Duodenal mucosa (tissue), 2 donors: ENCODE measurements around the gene VWA1.
"Not testable (repeated sequence)": the region's sequence is repeated elsewhere in the genome, so short reads cannot be mapped to it uniquely, and the experiment has no call there.

Experiments used
- H3K27ac ChIP-seq: one replicate; pipeline ENCODE4 v1.7.0; 2013; ENCODE audit warnings: low read depth, low read length
- H3K27me3 ChIP-seq, 2 donors: one replicate each; pipeline ENCODE4 v1.7.0; 2013; ENCODE audit warnings: low read length in 2 of 2, control low read depth in 1 of 2; ENCODE audit not compliant: insufficient read depth in 2 of 2, control insufficient read depth in 1 of 2
- H3K36me3 ChIP-seq, 2 donors: one replicate each; pipeline ENCODE4 v1.7.0; 2013; ENCODE audit warnings: low read length in 2 of 2, control low read depth in 1 of 2; ENCODE audit not compliant: insufficient read depth in 2 of 2, control insufficient read depth in 1 of 2
- H3K4me1 ChIP-seq, 2 donors: one replicate each; pipeline ENCODE4 v1.7.0; 2013; ENCODE audit warnings: low read length in 2 of 2, control low read depth in 1 of 2; ENCODE audit not compliant: insufficient read depth in 2 of 2, control insufficient read depth in 1 of 2
- H3K4me3 ChIP-seq, 2 donors: one replicate each; pipeline ENCODE4 v1.7.0; 2013; ENCODE audit warnings: low read length in 2 of 2, low read depth in 1 of 2
- H3K9ac ChIP-seq, 2 donors: one replicate each; pipeline ENCODE4 v1.7.0; 2013; ENCODE audit warnings: low read length in 2 of 2, low read depth in 1 of 2
- H3K9me3 ChIP-seq, 2 donors: one replicate each; pipeline ENCODE4 v1.7.0; 2013; ENCODE audit warnings: low read length in 2 of 2, control low read depth in 1 of 2; ENCODE audit not compliant: control insufficient read depth in 1 of 2

The VWA1 gene

DNA sequence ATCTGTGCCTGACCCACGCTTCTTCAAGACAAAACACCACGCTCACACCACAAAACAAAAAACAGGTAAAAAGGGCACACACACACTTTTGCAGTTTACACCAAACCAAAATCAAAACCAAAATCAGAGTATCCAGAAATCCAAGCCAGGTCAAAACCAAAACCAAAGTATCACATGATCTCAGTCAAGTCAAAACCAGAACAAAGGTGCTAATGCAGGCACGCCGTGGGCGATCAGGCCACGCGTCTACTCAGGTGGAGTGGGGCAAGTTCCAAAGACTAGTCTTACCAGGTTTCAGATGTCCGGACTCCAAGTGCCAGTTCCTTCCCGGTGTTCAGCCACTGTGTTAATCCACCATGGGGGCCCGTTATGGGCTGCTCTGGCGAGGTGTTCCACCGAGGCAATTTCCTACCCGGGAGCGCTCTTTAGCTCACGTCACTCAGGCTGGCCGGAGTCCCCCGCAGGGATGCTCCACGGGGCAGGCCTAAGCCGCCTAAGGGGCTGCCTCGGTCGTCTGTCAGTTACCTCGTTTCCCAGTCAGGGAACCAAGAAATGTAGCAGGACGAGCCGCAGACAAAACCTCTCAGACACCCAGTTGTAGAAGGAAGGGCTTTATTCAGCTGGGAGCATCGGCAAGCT lies 17.5 kb upstream of the VWA1 start:
- not testable (repeated sequence) for H3K36me3 ChIP-seq, H3K27ac ChIP-seq, H3K4me3 ChIP-seq, H3K9me3 ChIP-seq, H3K4me1 ChIP-seq, H3K9ac ChIP-seq, H3K27me3 ChIP-seq

DNA sequence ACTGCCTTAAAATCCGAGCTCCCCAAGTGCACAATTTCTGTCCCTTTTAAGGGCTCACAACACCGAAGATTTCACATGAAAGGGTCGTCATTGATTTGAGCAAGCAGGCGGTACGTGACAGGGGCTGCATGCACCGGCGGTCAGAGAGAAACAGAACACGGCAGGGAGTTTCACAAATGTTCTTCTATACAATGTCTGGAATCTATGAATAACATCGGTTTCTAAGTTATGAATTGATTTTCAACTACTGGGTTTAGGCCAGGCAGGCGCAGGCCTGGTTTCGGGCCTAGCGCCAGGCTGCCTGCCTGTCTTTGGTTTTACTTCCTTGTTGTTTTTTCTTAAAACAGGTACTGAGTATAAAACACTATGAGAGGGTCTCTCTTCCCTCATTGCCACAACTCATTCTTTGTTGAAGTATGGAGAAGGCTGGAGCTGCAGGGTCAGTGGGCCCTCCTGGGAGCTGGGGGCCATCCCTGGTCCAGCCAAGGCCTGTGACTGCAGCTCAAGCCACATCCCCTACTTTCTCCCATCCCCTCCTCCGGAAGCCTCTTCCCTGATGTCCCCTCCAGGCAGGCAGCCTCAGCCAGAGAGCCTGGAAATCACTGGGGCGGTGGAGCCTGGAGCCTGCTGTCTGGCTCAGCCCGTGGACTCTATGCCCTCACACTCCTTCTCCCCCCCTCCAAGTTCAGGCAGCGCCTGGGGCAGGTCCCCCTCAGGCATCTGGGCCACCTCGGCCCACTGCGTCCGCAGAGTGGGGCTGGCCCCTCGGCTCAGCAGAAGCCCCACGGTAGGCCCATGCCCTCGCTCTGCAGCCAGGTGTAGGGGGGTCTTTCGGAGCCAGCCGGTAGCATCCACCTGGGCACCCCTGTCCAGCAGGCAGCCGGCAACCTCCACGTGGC lies 16.8 kb upstream of the VWA1 start:
- H3K27ac ChIP-seq = no peak overlapping the region
- H3K36me3 ChIP-seq = no peaks in the 10 kb centered on the region
- no peak overlapping the region for H3K9ac ChIP-seq
- no peak overlapping the region for H3K4me3 ChIP-seq
- no peaks in the 10 kb centered on the region for H3K4me1 ChIP-seq
- H3K27me3 ChIP-seq = peaks cover 0 to 2% of the 10 kb centered on the region in 2 donors
- H3K9me3 ChIP-seq = no peaks in the 10 kb centered on the region

DNA sequence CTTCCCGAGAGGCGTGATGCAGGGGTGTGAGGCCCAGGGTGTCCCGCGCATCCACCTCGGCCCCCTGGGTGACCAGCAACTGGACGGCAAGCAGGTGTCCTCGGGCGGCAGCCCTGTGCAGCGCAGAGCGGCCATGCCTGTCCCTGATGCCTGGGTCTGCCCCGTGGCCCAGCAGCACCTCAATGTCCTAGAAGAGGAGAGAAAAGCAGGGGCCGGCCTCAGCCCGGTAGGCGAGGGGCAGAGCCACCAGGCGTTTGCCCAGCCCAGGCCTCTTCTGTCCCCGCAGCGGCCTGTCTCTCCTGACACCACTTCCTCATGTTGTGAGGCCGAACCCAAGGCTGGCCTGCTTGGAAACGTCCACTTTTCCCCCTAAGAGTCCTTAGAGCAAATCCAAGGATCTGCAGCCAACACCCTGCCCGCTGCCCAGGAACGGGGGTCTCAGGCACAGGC lies 16.1 kb upstream of the VWA1 start:
- H3K9me3 ChIP-seq = no peaks in the 10 kb centered on the region
- no peaks in the 10 kb centered on the region for H3K36me3 ChIP-seq
- H3K4me1 ChIP-seq = no peaks in the 10 kb centered on the region
- H3K9ac ChIP-seq = no peak overlapping the region
- peak overlapping the region; percentile 20 for H3K27ac ChIP-seq
- H3K27me3 ChIP-seq = peaks cover 0 to 2% of the 10 kb centered on the region in 2 donors
- H3K4me3 ChIP-seq = peak overlapping the region in 1 of 2 donors; percentile 15

DNA sequence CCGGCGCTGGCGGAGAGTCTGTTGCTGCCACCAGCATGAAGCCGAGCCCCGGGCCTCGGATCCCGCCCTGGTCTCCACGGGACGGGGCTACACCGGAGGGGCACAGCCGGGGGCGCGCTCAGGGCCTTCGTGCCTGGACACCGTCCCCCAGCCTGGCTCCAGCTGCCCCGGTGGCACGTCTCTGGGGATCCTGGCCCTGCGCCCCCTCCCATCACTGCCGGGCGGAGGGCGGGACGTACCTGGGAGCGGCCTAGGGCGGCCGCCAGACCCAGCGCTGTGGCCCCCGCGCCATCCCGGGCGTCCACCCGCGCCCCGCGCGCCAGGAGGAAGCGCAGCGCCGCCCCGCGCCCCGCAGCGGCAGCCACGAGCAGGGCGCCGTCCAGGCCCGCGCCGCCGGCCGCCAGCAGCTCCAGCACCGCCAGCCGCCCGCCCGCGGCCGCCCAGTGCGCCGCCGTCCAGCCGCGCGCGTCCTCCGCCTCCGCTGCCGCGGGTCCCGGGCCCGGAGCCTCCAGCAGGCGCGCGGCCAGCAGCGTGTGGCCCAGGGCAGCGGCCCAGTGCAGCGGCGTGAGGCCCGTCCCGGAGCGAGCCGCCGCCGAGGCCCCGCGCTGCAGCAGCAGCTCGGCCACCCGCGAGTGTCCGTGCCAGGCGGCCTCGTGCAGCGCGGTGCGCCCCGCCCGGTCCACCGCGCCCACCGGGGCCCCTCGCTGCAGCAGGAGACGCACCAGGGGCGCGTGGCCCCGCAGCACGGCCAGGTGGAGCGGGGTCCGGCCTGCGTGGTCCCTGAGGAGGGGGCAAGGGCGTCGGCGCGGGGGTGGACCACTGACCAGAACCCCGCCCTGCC lies 15.5 kb upstream of the VWA1 start:
- Histone ChIP-seq H3K9ac (no peak overlapping the region), H3K4me3 (peak overlapping the region in 1 of 2 donors; percentile 15), H3K27me3 (peaks cover 0 to 2% of the 10 kb centered on the region in 2 donors), H3K4me1 (no peaks in the 10 kb centered on the region), H3K27ac (peak overlapping the region; percentile 20), H3K36me3 (no peaks in the 10 kb centered on the region), H3K9me3 (no peaks in the 10 kb centered on the region)

DNA sequence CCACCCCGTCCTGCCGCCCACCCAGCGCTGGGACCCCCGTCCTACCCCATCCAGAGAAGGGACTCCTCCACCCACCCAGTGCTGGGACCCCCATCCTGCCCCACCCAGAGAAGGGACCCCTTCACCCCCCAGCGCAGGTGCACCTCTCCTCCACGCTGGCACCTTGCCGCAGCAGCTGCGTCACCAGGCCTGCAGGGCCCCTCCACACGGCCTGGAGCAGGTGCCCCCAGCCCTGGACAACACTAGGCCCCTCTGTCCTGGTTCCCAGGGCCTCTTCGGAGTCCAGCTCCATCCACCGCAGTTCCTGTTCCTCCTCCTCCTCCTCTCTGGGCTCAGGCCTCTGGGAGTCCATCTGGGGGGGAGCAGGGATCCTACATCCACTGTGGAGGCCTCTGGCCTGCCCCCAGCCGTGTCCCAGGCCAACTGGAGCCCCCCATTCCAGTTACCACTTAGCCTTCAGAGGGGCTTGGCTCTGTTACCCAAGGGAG lies 14.8 kb upstream of the VWA1 start:
- Histone ChIP-seq H3K4me1 (no peaks in the 10 kb centered on the region), H3K27me3 (peaks cover 0 to 2% of the 10 kb centered on the region in 2 donors), H3K4me3 (no peak overlapping the region), H3K9me3 (no peaks in the 10 kb centered on the region), H3K36me3 (no peaks in the 10 kb centered on the region), H3K9ac (no peak overlapping the region), H3K27ac (peak overlapping the region; percentile 6)

DNA sequence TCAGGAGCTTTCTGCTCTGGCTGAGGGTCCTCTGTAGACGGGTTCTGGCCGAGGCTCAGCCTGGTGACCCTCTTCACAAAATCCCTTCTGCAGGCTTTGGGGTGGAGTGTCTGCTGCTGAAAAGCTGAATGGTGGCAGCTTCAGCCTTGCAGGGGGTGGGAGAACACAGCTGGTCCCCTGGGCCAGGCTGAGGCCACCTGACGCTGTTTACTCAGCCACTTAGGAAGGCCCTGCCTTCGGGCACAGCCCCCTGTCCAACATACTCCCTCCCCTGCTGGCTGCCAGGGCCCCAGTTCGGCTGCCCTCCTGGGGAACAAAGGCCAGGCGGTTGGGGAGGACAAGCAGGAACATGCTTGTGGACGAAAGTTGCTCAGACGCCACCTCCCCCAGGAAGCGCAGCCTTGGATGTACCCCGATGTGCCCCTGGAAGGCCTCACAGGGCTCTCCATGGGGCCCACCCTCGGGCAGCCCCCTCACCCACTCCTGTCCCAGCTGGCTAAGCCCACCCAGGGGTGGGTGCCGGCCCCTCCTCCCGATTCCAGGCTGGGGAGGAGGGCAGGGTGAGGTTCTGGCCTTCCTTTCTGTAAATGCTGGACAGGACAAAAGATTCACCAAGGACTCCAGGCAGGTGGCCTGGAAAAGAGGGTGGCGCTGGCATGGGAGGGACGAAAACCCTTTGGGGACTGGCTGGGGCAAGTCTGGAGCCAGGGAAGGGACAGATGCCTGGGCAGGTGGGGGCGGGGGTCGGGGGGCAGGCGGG lies 14.2 kb upstream of the VWA1 start, which contains the start of gene ANKRD65:
Gene ANKRD65, minus strand, starts transcription at position 130 of the 760 bp plus-strand sequence. CDS start 271 bp downstream, outside the sequence.
- Histone ChIP-seq H3K9me3 (no peaks in the 10 kb centered on the region), H3K27ac (peak within 1 kb of the TSS; percentile 6), H3K9ac (no peak within 1 kb of the TSS), H3K36me3 (no peaks in the 10 kb centered on the region), H3K27me3 (peaks cover under 1 to 2% of the 10 kb centered on the region in 2 donors), H3K4me3 (no peak within 1 kb of the TSS), H3K4me1 (no peaks in the 10 kb centered on the region)

DNA sequence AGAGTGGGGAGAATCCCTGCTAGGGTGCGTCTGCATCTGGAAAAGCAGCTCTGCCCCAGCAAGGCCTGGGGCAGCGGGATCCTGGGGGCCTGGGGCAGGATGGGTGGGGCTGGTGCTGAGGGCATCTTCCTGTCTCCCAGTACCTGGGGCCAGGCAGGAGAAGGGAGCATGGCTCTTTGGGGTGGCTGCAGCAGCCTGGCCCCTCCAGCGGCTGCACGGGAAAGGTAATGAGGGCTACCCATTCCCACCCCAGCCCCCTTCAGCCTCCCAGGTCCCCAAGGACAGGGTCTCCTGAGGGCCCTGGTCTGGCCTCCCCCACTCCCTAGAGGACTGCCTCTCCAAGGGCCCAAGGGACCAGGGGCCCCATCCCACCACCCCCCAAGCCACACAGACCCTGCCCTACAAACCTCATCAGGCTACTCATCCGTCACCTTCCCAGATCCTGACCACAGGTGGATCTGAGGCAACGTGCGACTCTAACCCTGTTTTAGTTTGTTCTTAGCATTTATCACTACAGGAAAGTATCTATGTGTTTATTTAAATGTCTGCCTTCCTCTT lies 13.5 kb upstream of the VWA1 start:
- no peaks in the 10 kb centered on the region for H3K4me1 ChIP-seq
- H3K9me3 ChIP-seq = no peaks in the 10 kb centered on the region
- no peak overlapping the region for H3K27ac ChIP-seq
- no peaks in the 10 kb centered on the region for H3K36me3 ChIP-seq
- H3K4me3 ChIP-seq = no peak overlapping the region
- no peak overlapping the region for H3K9ac ChIP-seq
- H3K27me3 ChIP-seq = peaks cover 2 to 5% of the 10 kb centered on the region in 2 donors

DNA sequence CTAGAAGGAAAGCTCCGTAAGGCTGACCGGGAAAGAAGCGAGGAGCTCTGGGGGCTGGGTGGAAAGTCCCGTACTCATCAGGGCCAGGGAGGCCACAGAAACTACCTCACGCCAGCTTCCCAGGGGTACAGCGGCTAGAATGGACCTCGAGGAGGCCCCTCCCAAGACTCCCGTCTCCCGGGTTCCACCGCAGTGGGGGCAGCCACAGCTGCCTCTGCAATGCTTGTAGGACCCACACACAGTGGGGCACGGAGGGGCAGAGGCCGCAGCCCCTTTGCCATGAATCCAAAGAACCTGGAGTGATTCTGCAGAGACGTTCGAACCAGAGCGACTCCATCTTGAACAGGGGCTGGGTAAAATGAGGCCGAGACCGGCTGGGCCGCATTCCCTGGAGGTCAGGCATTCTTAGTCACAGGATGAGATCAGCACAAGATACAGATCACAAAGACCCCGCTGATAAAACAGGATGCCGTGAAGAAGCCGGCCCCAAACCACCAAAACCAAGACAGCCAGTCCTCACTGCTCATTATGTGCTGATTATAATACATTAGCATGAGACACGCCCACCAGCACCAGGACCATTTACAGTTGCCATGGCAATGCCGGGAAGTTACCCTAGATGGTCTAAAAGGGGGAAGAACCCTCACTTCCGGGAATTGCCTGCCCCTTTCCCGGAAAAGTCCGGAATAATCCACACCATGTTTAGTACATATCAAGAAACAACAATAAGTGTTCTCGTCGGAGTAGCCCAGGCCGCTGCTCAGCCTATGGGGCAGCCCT lies 12.8 kb upstream of the VWA1 start:
- Histone ChIP-seq H3K36me3 (no peaks in the 10 kb centered on the region), H3K4me1 (no peaks in the 10 kb centered on the region), H3K9me3 (no peaks in the 10 kb centered on the region), H3K27me3 (peaks cover 2 to 5% of the 10 kb centered on the region in 2 donors), H3K9ac (no peak overlapping the region), H3K4me3 (no peak overlapping the region), H3K27ac (no peak overlapping the region)

DNA sequence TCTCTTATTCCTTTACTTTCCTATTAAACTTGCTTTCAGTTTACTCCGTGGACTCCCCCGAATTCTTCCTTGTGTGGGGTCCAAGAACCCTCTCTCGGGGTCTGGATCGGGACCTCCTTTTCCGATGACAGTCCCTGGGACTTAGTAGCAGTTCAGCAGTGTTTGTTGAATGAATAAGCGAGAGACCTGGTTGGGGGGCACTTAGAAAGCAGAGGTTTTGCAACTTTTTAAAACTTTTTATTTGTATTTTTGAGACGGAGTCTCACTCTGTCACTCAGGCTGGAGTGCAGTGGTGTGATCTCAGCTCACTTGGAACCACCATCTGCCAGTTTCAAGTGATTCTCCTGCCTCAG lies 12.3 kb upstream of the VWA1 start:
- H3K27ac ChIP-seq = no peak overlapping the region
- peaks cover 3 to 5% of the 10 kb centered on the region in 2 donors for H3K27me3 ChIP-seq
- H3K4me3 ChIP-seq = no peak overlapping the region
- H3K36me3 ChIP-seq = no peaks in the 10 kb centered on the region
- no peaks in the 10 kb centered on the region for H3K9me3 ChIP-seq
- no peaks in the 10 kb centered on the region for H3K4me1 ChIP-seq
- H3K9ac ChIP-seq = no peak overlapping the region
